Measurements from ENCODE around the gene SPAG9.

DNA sequence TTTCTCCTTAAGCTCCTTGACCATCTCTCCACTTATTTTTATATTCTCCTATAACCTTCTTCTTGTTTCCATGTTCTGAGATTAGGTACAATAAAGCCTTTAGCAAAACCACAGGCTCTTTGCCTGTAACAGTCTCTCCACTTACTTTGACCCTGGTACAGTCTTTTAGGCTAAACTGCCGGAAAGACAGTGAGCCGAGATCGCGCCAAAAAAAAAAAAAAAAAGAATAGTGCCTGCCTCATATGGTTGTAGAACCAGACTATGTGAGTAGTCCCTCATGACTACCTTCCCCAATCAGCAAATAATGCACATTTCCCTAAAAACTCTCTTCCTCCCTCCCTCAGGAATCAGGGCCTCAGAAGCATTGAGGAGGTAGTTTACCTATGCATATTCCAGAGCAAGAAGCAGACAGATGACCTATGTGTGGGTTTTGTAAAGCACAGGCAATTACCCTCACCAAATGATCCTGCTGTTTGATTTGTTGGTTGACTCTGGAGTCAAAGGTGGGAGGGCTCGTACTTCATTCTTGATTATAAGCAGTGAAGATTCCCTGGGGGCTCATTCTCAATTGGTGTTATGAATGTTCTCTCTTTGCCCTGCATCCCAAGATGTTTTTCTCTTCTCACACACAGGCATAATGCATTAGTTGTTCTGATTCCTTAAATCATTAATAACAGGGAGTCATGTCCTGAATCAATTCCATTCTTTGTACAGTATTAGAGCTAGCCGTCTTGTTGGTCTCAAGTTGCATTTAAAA lies 23.8 kb upstream of the SPAG9 start:
- TF ChIP-seq EZH2 (IDR thresholded peaks at IDR 0.05; ENCODE audit: borderline replicate concordance, low read depth, low read length, severe bottlenecking), result no peak
- TF ChIP-seq, protein P1, sequence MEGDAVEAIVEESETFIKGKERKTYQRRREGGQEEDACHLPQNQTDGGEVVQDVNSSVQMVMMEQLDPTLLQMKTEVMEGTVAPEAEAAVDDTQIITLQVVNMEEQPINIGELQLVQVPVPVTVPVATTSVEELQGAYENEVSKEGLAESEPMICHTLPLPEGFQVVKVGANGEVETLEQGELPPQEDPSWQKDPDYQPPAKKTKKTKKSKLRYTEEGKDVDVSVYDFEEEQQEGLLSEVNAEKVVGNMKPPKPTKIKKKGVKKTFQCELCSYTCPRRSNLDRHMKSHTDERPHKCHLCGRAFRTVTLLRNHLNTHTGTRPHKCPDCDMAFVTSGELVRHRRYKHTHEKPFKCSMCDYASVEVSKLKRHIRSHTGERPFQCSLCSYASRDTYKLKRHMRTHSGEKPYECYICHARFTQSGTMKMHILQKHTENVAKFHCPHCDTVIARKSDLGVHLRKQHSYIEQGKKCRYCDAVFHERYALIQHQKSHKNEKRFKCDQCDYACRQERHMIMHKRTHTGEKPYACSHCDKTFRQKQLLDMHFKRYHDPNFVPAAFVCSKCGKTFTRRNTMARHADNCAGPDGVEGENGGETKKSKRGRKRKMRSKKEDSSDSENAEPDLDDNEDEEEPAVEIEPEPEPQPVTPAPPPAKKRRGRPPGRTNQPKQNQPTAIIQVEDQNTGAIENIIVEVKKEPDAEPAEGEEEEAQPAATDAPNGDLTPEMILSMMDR (IDR thresholded peaks at IDR 0.05; ENCODE audit: borderline replicate concordance, extremely low read depth, low read length, poor library complexity, severe bottlenecking), result no peak

Data from DND-41 (cell line).